ENCODE measurements around the gene SLC25A47. TPM values are rescaled to one million over a fixed set of nuclear protein-coding genes. Genes with fewer than 3 reads are reported as not detected.

The SLC25A47 gene
- total RNA-seq, 1 experiment from 2014 or later: not detected

DNA sequence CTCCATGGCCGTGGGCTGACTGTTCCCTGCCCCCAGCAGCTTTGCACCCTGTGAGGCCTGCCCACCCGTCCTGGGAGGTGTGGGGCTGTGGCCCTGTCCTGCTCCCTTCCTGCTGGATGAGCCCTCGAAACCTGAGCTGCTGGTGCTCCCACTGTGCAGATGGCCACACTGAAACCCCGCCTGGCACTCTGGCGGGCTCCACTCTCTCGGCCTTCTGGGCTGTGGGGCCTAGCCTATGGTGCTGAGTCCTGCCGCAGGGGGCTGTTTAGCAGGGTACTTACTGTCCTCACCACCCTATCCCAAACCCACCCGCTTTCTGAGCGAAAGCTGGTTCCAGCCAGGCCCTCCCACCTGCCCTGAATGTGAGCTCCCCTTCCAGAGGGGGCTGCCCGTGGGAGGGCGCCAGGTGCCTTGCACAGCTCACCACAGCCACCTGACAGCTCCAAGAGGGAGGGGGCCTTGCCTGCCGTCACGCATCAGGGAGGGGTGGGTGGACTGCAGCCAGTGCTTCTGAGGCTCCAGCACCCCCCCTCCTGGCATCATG is 7.3 kb downstream of the SLC25A47 start:
- no peaks in the 10 kb centered on the region for H3K4me1 Mint-ChIP-seq
- DNase-seq (ENCODE audit: low spot score): no peak
- TF ChIP-seq PRRX2 (CRISPR knock-in tag; IDR thresholded peaks at IDR 0.05): no peak
- TF ChIP-seq USF1 (CRISPR knock-in tag; IDR thresholded peaks at IDR 0.05): no peak
- no peak for TF ChIP-seq ZNF416 (CRISPR knock-in tag; IDR thresholded peaks at IDR 0.05)
- TF ChIP-seq ZNF121 (CRISPR knock-in tag; IDR thresholded peaks at IDR 0.05): no peak
- no peak for TF ChIP-seq ZBTB43 (CRISPR knock-in tag; IDR thresholded peaks at IDR 0.05)
- no peak for TF ChIP-seq ZNF281 (CRISPR knock-in tag; IDR thresholded peaks at IDR 0.05)
- TF ChIP-seq, protein P1, sequence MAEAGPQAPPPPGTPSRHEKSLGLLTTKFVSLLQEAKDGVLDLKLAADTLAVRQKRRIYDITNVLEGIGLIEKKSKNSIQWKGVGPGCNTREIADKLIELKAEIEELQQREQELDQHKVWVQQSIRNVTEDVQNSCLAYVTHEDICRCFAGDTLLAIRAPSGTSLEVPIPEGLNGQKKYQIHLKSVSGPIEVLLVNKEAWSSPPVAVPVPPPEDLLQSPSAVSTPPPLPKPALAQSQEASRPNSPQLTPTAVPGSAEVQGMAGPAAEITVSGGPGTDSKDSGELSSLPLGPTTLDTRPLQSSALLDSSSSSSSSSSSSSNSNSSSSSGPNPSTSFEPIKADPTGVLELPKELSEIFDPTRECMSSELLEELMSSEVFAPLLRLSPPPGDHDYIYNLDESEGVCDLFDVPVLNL (CRISPR knock-in tag; IDR thresholded peaks at IDR 0.05; ENCODE audit: borderline replicate concordance, low read depth): no peak
- TF ChIP-seq FOXK1 (CRISPR knock-in tag; IDR thresholded peaks at IDR 0.05): no peak
- TF ChIP-seq, protein P2, sequence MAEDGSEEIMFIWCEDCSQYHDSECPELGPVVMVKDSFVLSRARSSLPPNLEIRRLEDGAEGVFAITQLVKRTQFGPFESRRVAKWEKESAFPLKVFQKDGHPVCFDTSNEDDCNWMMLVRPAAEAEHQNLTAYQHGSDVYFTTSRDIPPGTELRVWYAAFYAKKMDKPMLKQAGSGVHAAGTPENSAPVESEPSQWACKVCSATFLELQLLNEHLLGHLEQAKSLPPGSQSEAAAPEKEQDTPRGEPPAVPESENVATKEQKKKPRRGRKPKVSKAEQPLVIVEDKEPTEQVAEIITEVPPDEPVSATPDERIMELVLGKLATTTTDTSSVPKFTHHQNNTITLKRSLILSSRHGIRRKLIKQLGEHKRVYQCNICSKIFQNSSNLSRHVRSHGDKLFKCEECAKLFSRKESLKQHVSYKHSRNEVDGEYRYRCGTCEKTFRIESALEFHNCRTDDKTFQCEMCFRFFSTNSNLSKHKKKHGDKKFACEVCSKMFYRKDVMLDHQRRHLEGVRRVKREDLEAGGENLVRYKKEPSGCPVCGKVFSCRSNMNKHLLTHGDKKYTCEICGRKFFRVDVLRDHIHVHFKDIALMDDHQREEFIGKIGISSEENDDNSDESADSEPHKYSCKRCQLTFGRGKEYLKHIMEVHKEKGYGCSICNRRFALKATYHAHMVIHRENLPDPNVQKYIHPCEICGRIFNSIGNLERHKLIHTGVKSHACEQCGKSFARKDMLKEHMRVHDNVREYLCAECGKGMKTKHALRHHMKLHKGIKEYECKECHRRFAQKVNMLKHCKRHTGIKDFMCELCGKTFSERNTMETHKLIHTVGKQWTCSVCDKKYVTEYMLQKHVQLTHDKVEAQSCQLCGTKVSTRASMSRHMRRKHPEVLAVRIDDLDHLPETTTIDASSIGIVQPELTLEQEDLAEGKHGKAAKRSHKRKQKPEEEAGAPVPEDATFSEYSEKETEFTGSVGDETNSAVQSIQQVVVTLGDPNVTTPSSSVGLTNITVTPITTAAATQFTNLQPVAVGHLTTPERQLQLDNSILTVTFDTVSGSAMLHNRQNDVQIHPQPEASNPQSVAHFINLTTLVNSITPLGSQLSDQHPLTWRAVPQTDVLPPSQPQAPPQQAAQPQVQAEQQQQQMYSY (CRISPR knock-in tag; IDR thresholded peaks at IDR 0.05): no peak
- TF ChIP-seq GTF2I (CRISPR knock-in tag; conservative IDR thresholded peaks at IDR 0.05): no peak
- TF ChIP-seq CBFB (CRISPR knock-in tag; IDR thresholded peaks at IDR 0.05; ENCODE audit: low read depth): no peak
- no peak for TF ChIP-seq GABPB1 (CRISPR knock-in tag; IDR thresholded peaks at IDR 0.05)
- no peak for TF ChIP-seq SOX15 (CRISPR knock-in tag; IDR thresholded peaks at IDR 0.05)
- no peak for TF ChIP-seq FOXJ3 (CRISPR knock-in tag; IDR thresholded peaks at IDR 0.05; ENCODE audit: borderline replicate concordance)
- no peak overlapping the region for H3K27ac Mint-ChIP-seq
- H3K4me3 Mint-ChIP-seq: no peak overlapping the region
- ATAC-seq: peak; percentile 12; the same call in 1 of the 2 replicates
- no peaks in the 10 kb centered on the region for H3K27me3 Mint-ChIP-seq (ENCODE audit: low read depth)
- no peaks in the 10 kb centered on the region for H3K9me3 Mint-ChIP-seq
- POLR2A ChIA-PET: interaction anchor here (0.6 to 0.7 kb wide), 2 partner anchors 26 to 77 kb away, joined by 3 read pairs; no protein-coding TSS in a partner anchor
- H3K36me3 Mint-ChIP-seq: peaks cover 7% of the 10 kb centered on the region; the same call in 1 of the 2 replicates
- CTCF ChIA-PET: interaction anchor here (0.5 to 1.3 kb wide), 6 partner anchors 11 to 47 kb away, joined by 3 to 6 read pairs (median 4); no protein-coding TSS in a partner anchor

- Mint-ChIP-seq H3K9me3 (no peaks in the 10 kb centered on the region), H3K27me3 (ENCODE audit: low read depth) (no peaks in the 10 kb centered on the region), H3K36me3 (peaks cover 16% of the 10 kb centered on the region), H3K27ac (no peak overlapping the region; the same call in 1 of the 2 replicates), H3K4me1 (no peaks in the 10 kb centered on the region), H3K4me3 (no peak overlapping the region)
- POLR2A ChIA-PET: interaction anchor here (0.8 kb wide), 1 partner anchor 14 kb away, joined by 3 read pairs; no protein-coding TSS in a partner anchor
- CTCF ChIA-PET: no interaction called here
- DNase-seq (ENCODE audit: low spot score): no peak
- TF ChIP-seq, protein P3, sequence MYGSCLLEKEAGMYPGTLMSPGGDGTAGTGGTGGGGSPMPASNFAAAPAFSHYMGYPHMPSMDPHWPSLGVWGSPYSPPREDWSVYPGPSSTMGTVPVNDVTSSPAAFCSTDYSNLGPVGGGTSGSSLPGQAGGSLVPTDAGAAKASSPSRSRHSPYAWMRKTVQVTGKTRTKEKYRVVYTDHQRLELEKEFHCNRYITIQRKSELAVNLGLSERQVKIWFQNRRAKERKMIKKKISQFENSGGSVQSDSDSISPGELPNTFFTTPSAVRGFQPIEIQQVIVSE (CRISPR knock-in tag; IDR thresholded peaks at IDR 0.05; ENCODE audit: borderline replicate concordance): no peak
- TF ChIP-seq JUN (CRISPR knock-in tag; IDR thresholded peaks at IDR 0.05) (no peak), MLX (CRISPR knock-in tag; IDR thresholded peaks at IDR 0.05) (no peak), E2F5 (CRISPR knock-in tag; IDR thresholded peaks at IDR 0.05) (no peak), ZNF416 (CRISPR knock-in tag; IDR thresholded peaks at IDR 0.05) (no peak), ZNF281 (CRISPR knock-in tag; IDR thresholded peaks at IDR 0.05) (no peak)
- ATAC-seq: no peak
These were observed 9.0 kb downstream of the SLC25A47 start for GRCh38 chr14:100332071-100332639.
